Frontal cortex (tissue), 4 donors: ENCODE measurements around the gene TMEM59. TPM values are rescaled to one million over a fixed set of nuclear protein-coding genes. Genes with fewer than 3 reads are reported as not detected.
"Not testable (repeated sequence)": the region's sequence is repeated elsewhere in the genome, so short reads cannot be mapped to it uniquely, and the experiment has no call there.

ENCODE experiments used
- DNase-seq, 2 donors: peaks; one replicate each; pipeline ENCODE4 v3.0.0; 2012; ENCODE audit warnings: low spot score in 2 of 2
- FAIRE-seq: peaks from 2 replicates; lab custom pipeline; 2012; peaks lifted over from hg19 to GRCh38; lab: Jason Lieb, UNC
- total RNA-seq: library from RNA; depleted of rRNA; stranded (reverse); fragments of >200 nt; gene quantifications from one replicate; pipeline ENCODE4 v1.2.3, GENCODE V29; 2014
- donor health status: control.
- donor health status: control.
- donor health status: control.

Gene TMEM59
- total RNA-seq, 1 donor from 2014 or later, result 92.9 TPM

DNA sequence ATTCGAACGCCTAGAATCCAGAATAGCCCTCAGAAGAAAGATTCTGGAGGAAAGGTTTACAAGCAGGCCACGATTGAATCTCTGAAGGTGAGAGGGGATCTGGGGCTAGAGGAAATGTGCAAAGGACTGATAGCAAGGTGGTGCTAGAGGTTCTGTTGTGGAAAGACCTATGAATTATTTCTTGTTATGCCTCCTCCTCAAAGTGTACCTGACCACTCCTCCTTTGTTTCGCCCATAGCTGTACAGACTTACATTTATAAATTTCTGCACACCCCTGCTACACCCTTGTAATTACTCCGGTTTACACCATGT, 1.4 kb upstream of the TMEM59 start:
- no peak for FAIRE-seq
- no peak for DNase-seq

DNA sequence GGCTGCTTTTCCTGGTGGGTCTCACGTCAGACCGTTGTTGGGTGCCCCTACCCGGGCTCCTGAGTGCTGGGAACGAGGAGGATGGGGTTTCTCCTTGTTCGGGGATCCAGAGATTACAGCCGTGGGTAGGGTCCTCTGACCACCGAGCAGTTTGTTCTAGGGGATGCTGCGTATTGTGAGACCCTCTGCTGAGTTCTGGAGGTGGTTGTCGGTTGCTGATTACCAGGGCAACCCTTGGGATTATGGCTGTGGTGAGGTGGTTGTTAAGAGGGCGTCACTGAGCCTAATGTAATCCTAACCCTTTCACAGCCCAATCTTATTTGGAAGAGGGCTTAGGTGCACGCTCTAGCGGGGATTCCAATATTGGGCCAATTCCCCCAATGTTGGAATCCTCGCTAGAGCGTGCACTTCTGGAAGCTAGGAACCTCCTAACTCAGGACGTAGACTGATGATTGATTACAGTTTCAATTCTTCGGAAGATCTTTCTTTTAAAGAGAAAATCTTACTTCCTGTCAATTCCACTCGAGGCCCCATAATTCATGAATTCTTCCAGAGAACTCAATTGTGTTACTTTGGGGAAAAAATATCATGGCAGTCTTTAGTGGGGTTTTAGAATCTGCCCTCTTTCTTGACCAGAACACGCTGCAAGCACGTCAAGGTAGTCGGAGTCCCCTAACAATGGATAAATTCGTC, 887 bp upstream of the TMEM59 start:
- DNase-seq (no peak), FAIRE-seq (no peak)

DNA sequence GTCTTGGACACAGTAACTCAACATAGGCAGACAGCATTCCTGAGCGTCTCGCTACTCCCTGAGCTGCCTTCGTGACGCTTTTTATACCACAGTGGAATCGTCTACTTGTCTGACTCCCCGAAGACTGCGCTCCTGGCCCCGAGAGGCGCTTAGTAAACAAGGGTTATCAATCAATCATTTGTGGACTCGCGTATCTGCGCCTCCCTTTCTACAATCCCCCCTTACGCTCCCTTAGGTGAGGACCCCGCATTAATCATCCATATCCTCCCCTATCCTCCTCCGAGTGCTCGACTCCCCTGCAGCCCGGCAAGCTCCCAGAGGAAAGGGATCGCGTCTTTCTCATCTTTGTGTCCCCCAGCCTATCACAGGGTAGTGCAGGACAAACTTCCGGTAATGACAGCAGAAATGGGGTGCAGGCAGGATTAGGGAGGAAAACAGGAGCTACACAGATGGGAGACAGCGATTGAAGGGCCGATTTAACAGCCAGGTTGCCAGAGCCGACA, 522 bp downstream of the TMEM59 start:
- FAIRE-seq, result no peak
- no peak for DNase-seq

DNA sequence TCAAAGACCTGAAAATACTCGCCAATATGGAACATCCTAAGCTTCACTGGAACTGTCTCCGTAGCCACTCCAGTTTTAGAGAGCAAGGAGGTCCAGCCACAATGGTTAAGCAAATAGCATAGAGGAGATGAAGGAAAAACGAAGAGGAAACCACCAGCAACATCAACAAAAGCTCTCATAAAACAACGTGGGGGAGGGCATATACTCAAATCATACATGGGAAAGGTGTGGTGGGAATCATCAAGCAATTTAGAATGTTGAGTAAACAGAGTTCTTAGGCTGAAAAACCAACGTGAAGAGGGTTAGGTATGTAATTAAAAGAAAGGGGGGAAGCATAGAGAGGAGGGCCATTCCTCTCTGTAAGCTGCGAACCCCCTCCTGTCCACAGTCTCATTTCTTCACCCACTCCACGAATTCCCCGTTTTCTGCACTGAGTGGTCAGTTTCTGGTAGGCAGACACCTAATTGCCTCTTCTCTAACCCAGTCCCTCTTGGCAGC, 1.0 kb downstream of the TMEM59 start:
- DNase-seq (no peak), FAIRE-seq (no peak)

- DNase-seq, FAIRE-seq: not testable (repeated sequence)
These were observed 2.6 kb downstream of the TMEM59 start for GRCh38 chr1:54050435-54050834.

DNA sequence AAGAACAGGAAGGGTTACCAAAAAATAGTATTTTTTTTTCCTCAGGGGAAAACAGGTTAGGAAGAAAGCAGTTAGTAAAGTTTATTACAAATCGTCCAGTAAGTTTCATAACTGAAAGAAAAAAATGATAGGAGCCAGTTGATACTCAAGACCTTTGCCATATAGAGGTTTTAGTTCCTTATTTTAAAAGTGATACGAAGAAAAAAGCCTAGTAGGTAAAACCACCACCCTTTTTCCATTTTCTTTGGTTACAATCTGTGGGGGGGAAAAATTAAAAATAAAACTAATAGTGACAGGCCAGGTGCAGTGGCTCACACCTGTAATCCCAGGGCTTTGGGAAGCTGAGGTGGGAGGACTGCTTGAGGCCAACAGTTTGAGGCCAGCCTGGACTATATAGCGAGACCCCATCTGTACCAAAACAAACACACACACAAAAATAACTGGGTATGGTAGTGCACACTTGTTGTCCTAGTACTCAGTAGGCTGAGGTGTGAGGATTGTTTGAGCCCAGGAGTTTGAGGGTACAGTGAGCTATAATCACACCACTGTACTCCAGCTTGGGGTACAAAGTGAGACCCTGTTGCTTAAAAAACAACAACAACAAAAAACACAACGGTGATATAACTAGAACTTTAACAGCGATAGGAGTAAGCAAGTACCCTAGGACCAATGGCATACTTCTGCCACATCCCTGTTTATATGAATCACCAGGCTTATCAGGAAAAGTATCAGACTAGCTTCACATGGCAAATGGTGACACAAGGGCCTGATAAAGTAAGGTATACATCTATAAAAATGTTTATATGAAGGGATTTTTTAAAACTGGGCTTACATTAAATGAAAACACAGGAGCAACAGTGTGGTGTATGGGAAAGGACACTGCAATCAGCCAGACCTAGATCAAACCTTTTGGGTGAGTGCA, 5.4 kb downstream of the TMEM59 start:
- FAIRE-seq, result no peak

GRCh38 chr1:54046671-54047383, 6.2 kb downstream of the TMEM59 start:
- no peak for DNase-seq
- no peak for FAIRE-seq

More for the DNA sequence above, 5.4 kb downstream of the TMEM59 start:
- DNase-seq, result no peak

GRCh38 chr1:54045496-54045895, 7.5 kb downstream of the TMEM59 start:
- DNase-seq (no peak), FAIRE-seq (no peak)

GRCh38 chr1:54041806-54042205, 11.2 kb downstream of the TMEM59 start:
- FAIRE-seq (no peak), DNase-seq (no peak)

GRCh38 chr1:54037476-54037875, 15.5 kb downstream of the TMEM59 start:
- no peak for DNase-seq
- FAIRE-seq, result no peak

GRCh38 chr1:54028306-54029251, 24.4 kb downstream of the TMEM59 start:
- DNase-seq (no peak), FAIRE-seq (peak; percentile 82)

DNA sequence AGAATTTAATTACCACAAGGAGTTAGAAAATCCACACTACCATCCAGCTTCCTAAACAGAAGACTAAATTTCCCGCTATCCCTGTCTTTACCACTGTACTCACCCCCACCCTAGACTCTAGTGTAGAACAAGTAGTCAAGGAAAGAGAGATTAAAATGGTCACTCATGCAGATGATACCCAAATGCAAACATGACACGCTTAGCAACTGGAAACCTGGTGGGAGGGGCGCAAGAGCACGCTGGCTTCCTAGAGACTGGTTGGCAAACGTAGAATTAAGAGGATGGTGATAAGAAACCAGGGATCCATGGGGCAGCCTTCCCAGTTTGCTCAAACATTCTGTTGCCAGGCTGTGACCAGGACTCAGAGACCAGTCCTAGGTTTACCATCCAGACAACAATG, 25.2 kb downstream of the TMEM59 start:
- FAIRE-seq (no peak), DNase-seq (no peak)

DNA sequence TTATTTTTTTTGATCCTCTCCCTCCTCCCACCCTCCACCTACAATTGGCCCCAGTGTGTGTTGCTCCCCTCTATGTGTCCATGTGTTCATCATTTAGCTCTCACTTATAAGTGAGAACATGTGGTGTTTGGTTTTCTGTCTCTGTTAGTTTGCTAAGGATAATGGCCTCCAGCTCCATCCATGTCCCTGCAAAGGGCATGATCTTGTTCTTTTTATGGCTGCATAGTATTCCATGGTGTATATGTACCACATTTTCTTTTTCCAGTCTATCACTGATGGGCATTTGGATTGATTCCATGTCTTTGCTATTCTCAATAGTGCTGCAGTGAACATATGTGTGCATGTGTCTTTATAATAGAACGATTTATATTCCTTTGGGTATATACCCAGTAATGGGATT, 28.2 kb downstream of the TMEM59 start:
- FAIRE-seq, DNase-seq: not testable (repeated sequence)

GRCh38 chr1:54024358-54024757, 28.6 kb downstream of the TMEM59 start:
- DNase-seq, result no peak
- no peak for FAIRE-seq

GRCh38 chr1:54019562-54020176, 33.3 kb downstream of the TMEM59 start:
- DNase-seq, FAIRE-seq: not testable (repeated sequence)

GRCh38 chr1:54018635-54019034, 34.4 kb downstream of the TMEM59 start:
- FAIRE-seq (no peak), DNase-seq (no peak)

DNA sequence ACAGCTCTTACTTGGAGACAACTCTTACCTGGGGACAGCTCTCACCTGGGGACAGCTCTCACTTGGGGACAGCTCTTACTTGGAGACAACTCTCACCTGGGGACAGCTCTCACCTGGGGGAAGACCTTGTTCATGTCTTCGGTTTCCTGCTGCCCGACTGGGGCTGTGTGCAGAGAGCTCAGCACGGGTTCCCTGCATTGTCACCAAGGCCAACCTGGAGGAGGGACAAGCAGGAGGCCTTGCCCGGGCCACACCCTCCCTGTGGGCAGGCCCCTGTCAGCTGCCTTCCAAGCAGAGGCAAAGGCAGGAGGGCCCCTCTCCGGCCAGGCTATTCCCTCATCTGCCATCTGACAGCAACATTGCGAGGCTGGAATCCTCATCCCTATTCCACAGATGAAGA, 35.0 kb downstream of the TMEM59 start, which contains the start of gene LDLRAD1:
LDLRAD1 (minus strand) TSS at position 208 of the 400 bp plus-strand sequence; CDS start at position 134, 74 bp downstream.
- no peak for DNase-seq
- no peak for FAIRE-seq
